GM18499 (cell line): ENCODE data around the gene GPR137B.

ENCODE experiments used
- ATAC-seq: cut with Tn5 transposase; IDR thresholded peaks from one replicate; pipeline ENCODE4 v1.9.1; 2021; ENCODE audit warnings: moderate number of reproducible peaks; ENCODE audit not compliant: insufficient read depth, unreplicated experiment

Gene GPR137B

GRCh38 chr1:236113324-236114032 is 28.9 kb upstream of the GPR137B start:
- no peak for ATAC-seq

DNA sequence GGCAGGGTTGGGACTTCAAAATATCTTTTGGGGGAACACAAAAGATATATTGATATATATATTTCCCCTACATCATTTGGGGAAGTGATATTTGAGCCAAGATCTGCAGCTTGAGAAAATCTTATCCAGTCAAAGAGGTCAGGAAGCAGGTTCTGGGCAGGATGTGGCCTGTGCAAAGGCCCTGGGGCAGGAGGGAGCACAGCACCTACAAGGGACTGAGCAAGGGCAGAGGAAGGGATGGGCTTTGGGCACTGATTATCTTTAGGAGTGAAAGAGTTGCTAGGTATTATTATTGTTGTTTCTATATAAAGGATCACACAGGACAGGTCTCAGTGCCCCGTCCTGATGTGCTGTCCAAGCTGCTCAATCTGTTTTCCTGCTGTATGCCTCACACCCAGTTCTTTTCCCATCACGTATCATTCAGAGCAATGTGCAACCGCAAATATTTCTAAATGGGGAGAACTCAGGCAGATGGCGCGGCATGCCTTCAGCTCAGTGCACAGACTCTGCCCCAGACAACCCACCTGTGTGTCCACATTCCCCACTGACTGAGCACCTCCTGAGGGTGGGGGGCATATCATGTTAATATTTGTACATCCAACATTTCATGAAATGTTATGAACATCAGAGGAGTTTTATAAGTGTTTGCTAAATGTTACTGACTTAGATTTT is 28.1 kb upstream of the GPR137B start:
- no peak for ATAC-seq

GRCh38 chr1:236117710-236118109 is 24.6 kb upstream of the GPR137B start:
- no peak for ATAC-seq

DNA sequence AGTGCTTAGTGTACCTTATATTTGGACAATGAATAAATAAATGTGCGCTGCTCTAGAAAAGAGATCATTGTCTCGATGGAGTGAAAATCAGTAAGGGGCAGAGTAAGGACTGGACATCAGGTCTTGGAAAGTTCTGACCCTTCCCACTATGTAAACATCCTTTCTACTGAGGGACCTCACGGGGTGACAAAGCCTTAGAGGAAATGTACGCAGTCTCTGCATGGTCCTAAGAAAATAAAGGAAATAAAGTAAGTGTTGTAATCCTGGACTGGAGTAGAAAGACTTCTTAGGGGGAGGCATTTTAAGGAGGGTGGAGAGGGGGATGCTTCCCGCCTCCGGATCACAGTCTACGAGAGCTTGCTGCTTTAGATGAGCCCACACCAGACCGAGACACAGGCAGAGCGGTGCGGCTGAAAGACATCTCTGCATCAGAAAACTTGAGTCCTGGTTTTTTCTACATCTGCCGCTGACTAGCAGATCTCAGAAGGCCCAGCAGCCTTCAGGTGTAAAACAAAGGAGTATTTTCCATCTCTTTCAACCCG is 22.3 kb upstream of the GPR137B start:
- ATAC-seq = no peak

- peak; percentile 45 for ATAC-seq
Measured at GRCh38 chr1:236120721-236121153, 21.6 kb upstream of the GPR137B start.

DNA sequence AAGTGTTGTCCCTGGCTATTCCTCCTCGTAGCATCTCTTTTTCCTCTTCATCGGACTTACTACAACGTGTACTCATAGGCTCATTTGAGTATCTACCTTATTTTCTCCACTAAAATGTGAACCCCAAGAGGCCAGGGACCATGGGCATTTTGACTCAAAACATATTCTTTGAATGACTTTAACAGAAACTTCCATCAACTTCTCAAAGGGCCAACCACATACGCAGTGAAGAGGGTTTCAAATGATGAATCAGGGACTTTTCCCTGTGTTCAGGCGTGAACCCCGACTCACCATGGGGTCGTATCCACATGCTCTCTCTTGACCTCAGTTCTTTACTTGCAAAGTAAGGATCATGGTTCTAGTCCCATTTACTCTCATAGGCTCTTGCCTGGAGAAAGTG is 20.2 kb upstream of the GPR137B start:
- ATAC-seq = peak; percentile 53

DNA sequence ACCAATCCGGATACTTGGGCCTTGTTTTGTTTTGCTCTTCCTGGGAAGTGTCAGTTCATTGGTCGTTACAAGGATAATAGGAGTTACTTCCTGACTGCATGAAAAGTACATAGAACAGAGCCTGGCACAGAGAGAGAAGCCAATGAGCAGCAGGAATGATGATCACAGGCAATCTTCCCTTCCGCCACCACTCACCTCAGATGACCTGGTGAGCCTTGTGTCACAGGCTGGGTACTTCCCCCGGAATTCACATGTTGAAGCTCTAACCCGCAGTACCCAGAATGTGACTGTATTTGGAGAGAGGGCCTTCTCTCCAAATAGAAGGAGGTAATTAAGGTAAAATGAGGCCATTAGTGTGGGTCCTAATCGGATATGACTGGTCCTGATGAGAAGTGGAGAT is 18.8 kb upstream of the GPR137B start:
- ATAC-seq = no peak

GRCh38 chr1:236124965-236125364 is 17.4 kb upstream of the GPR137B start:
- ATAC-seq = no peak

GRCh38 chr1:236127045-236127444 is 15.3 kb upstream of the GPR137B start:
- no peak for ATAC-seq

GRCh38 chr1:236128646-236129178 is 13.6 kb upstream of the GPR137B start:
- no peak for ATAC-seq

DNA sequence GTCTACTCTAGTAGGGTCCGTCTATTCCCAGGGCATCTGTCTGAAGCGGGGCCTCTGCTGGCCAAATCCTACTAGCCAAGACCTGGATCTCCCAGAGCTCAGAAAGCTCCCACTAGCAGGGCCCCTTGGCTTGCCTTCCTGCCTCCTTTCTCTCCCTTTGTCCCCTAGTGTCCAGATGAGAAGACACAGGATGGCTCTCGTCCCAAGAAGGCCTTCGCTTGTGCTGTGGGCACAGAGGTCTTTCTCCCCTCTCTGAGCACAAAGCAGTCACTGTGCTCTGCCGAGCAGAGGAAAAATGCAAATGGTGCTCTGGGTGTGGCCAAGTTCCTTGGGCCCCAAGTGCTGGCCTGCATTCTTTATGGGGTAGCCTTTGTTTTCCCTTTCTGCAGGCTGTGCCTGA is 13.0 kb upstream of the GPR137B start:
- no peak for ATAC-seq

- ATAC-seq = no peak
Measured at GRCh38 chr1:236130372-236130771, 12.0 kb upstream of the GPR137B start.

DNA sequence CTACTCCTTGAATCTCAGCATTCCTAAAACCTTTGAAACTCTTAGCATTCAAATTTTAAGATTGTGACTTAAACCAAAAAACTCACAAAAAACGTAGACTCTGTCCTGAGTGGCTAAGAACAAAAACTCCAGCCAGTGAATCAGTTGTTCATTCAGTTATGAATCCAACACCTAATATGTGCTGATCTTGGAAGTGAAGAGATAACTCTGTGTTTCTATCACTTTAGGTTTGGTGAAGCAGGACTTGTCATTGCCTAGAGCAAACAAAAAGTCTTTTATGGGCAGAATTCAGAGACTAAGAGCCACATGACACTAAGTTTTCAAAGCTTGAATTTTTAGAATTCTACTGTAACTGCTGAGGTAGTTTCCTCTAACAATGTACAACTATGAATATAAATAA is 10.4 kb upstream of the GPR137B start:
- no peak for ATAC-seq

GRCh38 chr1:236132420-236133046 is 9.8 kb upstream of the GPR137B start:
- ATAC-seq = no peak

GRCh38 chr1:236133339-236133738 is 9.0 kb upstream of the GPR137B start:
- ATAC-seq = no peak

GRCh38 chr1:236133802-236134201 is 8.5 kb upstream of the GPR137B start:
- no peak for ATAC-seq

GRCh38 chr1:236137285-236137852 is 5.0 kb upstream of the GPR137B start:
- ATAC-seq = no peak

GRCh38 chr1:236139495-236139894 is 2.8 kb upstream of the GPR137B start:
- no peak for ATAC-seq

GRCh38 chr1:236140705-236141446 is 1.5 kb upstream of the GPR137B start:
- no peak for ATAC-seq
